Panc1 (cell line): ENCODE measurements around the gene CACNA1C. TPM values are rescaled to one million over a fixed set of nuclear protein-coding genes. Genes with fewer than 3 reads are reported as not detected.

Experiments used
- ATAC-seq: fragments of 200-7000 bp; cut with Tn5 transposase; 2 replicates; pipeline ENCODE4 v1.9.1; 2020; ENCODE audit warnings: mild to moderate bottlenecking, moderate library complexity
- BruUV-seq: library from RNA; stranded (reverse); fragments of 400-500 nt; replicated peaks from 2 replicates; lab custom pipeline; 2021; lab: Mats Ljungman, UMichigan
- CTCF ChIA-PET: fragments of 300-600 bp; sonication (Branson Sonifier 250); formaldehyde crosslinking; loops from one replicate; lab custom pipeline; 2022; ENCODE audit warnings: antibody characterized with exemption; lab: Charles Lee
- POLR2A ChIA-PET: fragments of 300-600 bp; sonication (Branson Sonifier 250); formaldehyde crosslinking; loops from one replicate; lab custom pipeline; 2022; ENCODE audit warnings: antibody characterized with exemption; lab: Charles Lee
- DNase-seq: peaks from one replicate; pipeline ENCODE4 v3.0.0-alpha.2; 2010; ENCODE audit warnings: low read depth, low spot score
- H3K27ac ChIP-seq: 2 replicates; pipeline ENCODE4 v1.5.1; 2011; ENCODE audit warnings: mild to moderate bottlenecking, low read length, inconsistent platforms
- H3K27me3 ChIP-seq: fragments of 200-500 bp; sonication (Bioruptor generic); 2 replicates; pipeline ENCODE4 v1.6.0; 2014; ENCODE audit warnings: low read length, inconsistent platforms; ENCODE audit not compliant: control insufficient read depth, insufficient read depth
- H3K36me3 ChIP-seq: fragments of 200-500 bp; sonication (Bioruptor generic); 2 replicates; pipeline ENCODE4 v1.5.1; 2014; ENCODE audit warnings: inconsistent platforms, mild to moderate bottlenecking, low read length, moderate library complexity; ENCODE audit not compliant: control insufficient read depth, insufficient read depth
- H3K4me1 ChIP-seq: 2 replicates; pipeline ENCODE4 v1.5.1; 2011; ENCODE audit warnings: inconsistent platforms, mild to moderate bottlenecking, low read length, moderate library complexity; ENCODE audit not compliant: control insufficient read depth, insufficient read depth
- H3K4me3 ChIP-seq, 2 experiments: 2 replicates each; pipeline ENCODE4 v1.5.1; 2011 to 2012; ENCODE audit warnings: low read depth in 2 of 2, low read length in 2 of 2, mild to moderate bottlenecking in 2 of 2, inconsistent platforms in 1 of 2, moderate library complexity in 1 of 2
- H3K9me3 ChIP-seq: fragments of 200-500 bp; sonication (Bioruptor generic); 2 replicates; pipeline ENCODE4 v1.5.1; 2014; ENCODE audit warnings: low read depth, mild to moderate bottlenecking, inconsistent platforms, low read length, moderate library complexity; ENCODE audit not compliant: control insufficient read depth, insufficient read depth
- POLR2AphosphoS5 ChIP-seq: IDR thresholded peaks from 2 replicates; pipeline ENCODE4 v1.6.1; 2012; ENCODE audit warnings: mild to moderate bottlenecking, low read depth, low read length, moderate library complexity
- SIN3A ChIP-seq: IDR thresholded peaks from 2 replicates; pipeline ENCODE4 v1.6.1; 2012; ENCODE audit warnings: low read depth, mild to moderate bottlenecking, low read length, moderate library complexity, borderline replicate concordance; ENCODE audit not compliant: insufficient read depth
- TCF7L2 ChIP-seq: IDR thresholded peaks from 2 replicates; pipeline ENCODE4 v1.6.1; 2011; ENCODE audit warnings: mild to moderate bottlenecking, low read depth, low read length, inconsistent platforms
- in situ Hi-C: cut with HindIII; loops from 2 replicates; pipeline ENCODE4 v1.10.0; 2016; ENCODE audit warnings: low sequenced_read_pairs, low pct_unique_long_range_greater_than_20kb
- intact Hi-C: fragments of 100-400 bp; cut with micrococcal nuclease; formaldehyde crosslinking; loops from one replicate; pipeline ENCODE4 v1.10.0; 2022; ENCODE audit not compliant: unreplicated experiment
- total RNA-seq: library from RNA; stranded (reverse); gene quantifications from one replicate; pipeline ENCODE4 v1.2.1, GENCODE V29; 2021; ENCODE audit not compliant: unreplicated experiment
- TF ChIP-seq, protein P1 (sequence below): fragments of 450-650 bp; IDR thresholded peaks from 2 replicates; pipeline ENCODE4 v1.5.1; 2017; ENCODE audit warnings: mild to moderate bottlenecking
- TF ChIP-seq, protein P2 (sequence below), 2 experiments: IDR thresholded peaks; 2 replicates each; pipeline ENCODE4 v1.6.1; 2011 to 2012; ENCODE audit warnings: low read depth in 2 of 2, control low read depth in 1 of 2, low read length in 1 of 2, mild to moderate bottlenecking in 1 of 2, moderate library complexity in 1 of 2; ENCODE audit not compliant: insufficient read depth in 1 of 2

CACNA1C gene
- total RNA-seq, 1 experiment from 2014 or later: 0.03 TPM

DNA sequence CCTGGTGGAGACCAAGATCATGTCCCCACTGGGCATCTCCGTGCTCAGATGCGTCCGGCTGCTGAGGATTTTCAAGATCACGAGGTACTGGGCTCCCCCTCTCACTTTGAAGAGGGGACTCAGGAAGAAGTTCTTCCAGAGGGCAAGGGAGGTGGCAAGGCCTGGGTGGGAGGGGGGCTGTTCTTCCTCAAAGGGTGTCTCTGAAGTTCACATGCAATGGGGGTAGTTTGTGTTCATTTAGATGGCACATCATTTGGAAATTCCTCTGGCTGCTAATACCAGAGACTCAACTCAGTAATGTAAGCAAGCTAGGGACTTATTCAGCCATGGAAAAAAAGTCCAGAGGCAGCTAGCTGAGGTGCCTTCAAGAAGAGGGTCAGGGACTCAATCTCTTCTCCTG, 514.9 kb downstream of the CACNA1C start:
- Histone ChIP-seq H3K27me3 (no peaks in the 10 kb centered on the region; the same call in 1 of the 2 replicates), H3K4me1 (no peaks in the 10 kb centered on the region), H3K27ac (no peak overlapping the region), H3K9me3 (no peaks in the 10 kb centered on the region), H3K4me3 (no peak overlapping the region), H3K36me3 (no peaks in the 10 kb centered on the region)
- DNase-seq (no peak), ATAC-seq (no peak)
- in situ Hi-C loops: no loop called here
- CTCF ChIA-PET: no interaction called here
- POLR2A ChIA-PET: no interaction called here
- no TSS peak for BruUV-seq
- TF ChIP-seq POLR2AphosphoS5 (no peak), SIN3A (no peak), TCF7L2 (no peak)
- TF ChIP-seq, protein P1, sequence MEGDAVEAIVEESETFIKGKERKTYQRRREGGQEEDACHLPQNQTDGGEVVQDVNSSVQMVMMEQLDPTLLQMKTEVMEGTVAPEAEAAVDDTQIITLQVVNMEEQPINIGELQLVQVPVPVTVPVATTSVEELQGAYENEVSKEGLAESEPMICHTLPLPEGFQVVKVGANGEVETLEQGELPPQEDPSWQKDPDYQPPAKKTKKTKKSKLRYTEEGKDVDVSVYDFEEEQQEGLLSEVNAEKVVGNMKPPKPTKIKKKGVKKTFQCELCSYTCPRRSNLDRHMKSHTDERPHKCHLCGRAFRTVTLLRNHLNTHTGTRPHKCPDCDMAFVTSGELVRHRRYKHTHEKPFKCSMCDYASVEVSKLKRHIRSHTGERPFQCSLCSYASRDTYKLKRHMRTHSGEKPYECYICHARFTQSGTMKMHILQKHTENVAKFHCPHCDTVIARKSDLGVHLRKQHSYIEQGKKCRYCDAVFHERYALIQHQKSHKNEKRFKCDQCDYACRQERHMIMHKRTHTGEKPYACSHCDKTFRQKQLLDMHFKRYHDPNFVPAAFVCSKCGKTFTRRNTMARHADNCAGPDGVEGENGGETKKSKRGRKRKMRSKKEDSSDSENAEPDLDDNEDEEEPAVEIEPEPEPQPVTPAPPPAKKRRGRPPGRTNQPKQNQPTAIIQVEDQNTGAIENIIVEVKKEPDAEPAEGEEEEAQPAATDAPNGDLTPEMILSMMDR: no peak
- TF ChIP-seq, protein P2, sequence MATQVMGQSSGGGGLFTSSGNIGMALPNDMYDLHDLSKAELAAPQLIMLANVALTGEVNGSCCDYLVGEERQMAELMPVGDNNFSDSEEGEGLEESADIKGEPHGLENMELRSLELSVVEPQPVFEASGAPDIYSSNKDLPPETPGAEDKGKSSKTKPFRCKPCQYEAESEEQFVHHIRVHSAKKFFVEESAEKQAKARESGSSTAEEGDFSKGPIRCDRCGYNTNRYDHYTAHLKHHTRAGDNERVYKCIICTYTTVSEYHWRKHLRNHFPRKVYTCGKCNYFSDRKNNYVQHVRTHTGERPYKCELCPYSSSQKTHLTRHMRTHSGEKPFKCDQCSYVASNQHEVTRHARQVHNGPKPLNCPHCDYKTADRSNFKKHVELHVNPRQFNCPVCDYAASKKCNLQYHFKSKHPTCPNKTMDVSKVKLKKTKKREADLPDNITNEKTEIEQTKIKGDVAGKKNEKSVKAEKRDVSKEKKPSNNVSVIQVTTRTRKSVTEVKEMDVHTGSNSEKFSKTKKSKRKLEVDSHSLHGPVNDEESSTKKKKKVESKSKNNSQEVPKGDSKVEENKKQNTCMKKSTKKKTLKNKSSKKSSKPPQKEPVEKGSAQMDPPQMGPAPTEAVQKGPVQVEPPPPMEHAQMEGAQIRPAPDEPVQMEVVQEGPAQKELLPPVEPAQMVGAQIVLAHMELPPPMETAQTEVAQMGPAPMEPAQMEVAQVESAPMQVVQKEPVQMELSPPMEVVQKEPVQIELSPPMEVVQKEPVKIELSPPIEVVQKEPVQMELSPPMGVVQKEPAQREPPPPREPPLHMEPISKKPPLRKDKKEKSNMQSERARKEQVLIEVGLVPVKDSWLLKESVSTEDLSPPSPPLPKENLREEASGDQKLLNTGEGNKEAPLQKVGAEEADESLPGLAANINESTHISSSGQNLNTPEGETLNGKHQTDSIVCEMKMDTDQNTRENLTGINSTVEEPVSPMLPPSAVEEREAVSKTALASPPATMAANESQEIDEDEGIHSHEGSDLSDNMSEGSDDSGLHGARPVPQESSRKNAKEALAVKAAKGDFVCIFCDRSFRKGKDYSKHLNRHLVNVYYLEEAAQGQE (IDR thresholded peaks at IDR 0.05; ENCODE audit: insufficient read depth in 1 of 2, low read depth in 2 of 2, low read length in 1 of 2): no peak
- intact Hi-C loops: no loop called here

DNA sequence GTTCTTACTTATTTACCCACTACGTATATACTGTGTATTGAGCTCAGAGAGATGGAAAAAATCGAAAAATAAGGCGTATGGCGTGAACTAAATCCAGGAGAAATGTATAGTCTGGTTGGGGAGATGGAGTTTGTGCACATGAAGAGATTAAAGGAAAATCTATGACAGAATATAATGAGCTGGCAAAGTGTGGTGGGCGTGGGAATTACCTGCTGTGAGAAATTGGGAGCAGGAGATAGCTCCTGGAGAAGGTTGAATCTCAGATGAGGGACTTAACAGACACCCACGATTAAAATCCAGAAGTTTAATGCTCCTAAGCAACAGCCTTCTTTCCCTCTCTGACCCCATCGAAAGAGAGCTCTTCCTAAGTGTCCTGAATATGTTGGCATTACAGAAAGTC, 517.8 kb downstream of the CACNA1C start:
- no peak for ATAC-seq
- DNase-seq: no peak
- intact Hi-C loops (no loop called here), in situ Hi-C loops (no loop called here)
- Histone ChIP-seq H3K36me3 (no peaks in the 10 kb centered on the region), H3K27ac (no peak overlapping the region), H3K9me3 (no peaks in the 10 kb centered on the region), H3K27me3 (peaks cover 3% of the 10 kb centered on the region; the same call in 1 of the 2 replicates), H3K4me3 (no peak overlapping the region), H3K4me1 (no peaks in the 10 kb centered on the region)
- TF ChIP-seq, protein P2 (IDR thresholded peaks at IDR 0.05; ENCODE audit: insufficient read depth in 1 of 2, low read depth in 2 of 2, low read length in 1 of 2): no peak
- TF ChIP-seq, protein P1: no peak
- no peak for TF ChIP-seq TCF7L2
- no peak for TF ChIP-seq SIN3A
- TF ChIP-seq POLR2AphosphoS5: no peak
- no TSS peak for BruUV-seq
- CTCF ChIA-PET: no interaction called here
- POLR2A ChIA-PET: no interaction called here
